GM18951 (cell line): Measurements from ENCODE around the gene LTK.

Experiments
- POLR2A ChIP-seq: IDR thresholded peaks from 4 replicates; pipeline ENCODE4 v1.6.1; 2011; ENCODE audit warnings: mild to moderate bottlenecking; ENCODE audit not compliant: insufficient read length, insufficient read depth; ENCODE audit errors: extremely low read depth
- in situ Hi-C: fragments of 300-500 bp; cut with MboI; formaldehyde crosslinking; loops from one replicate; pipeline ENCODE4 v1.12.0; 2022; ENCODE audit warnings: low sequenced_read_pairs, mixed read lengths, inconsistent platforms; ENCODE audit not compliant: unreplicated experiment

LTK gene

DNA sequence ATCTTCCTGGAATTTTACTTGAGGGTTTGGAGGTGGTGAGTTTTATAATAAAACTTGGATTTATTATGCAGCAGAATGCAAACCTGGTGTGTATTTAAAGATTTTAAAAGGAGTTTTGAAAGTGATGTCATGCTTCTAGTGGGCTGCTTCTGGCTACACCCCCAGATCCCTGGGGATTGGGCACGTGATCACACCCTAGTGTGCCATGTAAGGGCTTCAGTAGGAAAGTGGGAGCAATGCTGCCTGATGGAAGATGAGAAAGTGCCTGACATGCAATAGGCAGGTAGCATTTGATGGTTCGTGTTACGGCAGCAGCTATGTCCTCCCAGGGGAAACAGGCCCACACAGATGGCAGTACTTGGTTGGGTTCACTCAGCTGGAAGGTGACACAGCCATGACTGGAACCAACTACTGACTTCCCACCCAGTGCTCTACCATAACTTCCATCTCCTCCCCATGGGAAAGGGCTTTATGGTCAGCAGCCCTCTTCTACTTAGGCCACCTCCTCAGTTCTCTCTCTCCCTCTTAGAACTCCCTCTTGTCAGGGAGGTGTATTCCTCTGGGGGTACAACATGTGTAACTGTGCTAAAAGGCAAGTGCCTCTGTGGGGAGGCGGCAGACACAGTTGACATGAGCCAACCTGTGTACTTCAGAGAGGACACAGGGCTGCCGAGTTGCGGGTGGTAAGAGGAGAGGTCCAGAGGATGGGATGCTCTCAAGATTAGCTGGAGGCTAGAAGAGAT lies 14.3 kb downstream of the LTK start:
- in situ Hi-C loops, result no loop called here
- no peak for TF ChIP-seq POLR2A

DNA sequence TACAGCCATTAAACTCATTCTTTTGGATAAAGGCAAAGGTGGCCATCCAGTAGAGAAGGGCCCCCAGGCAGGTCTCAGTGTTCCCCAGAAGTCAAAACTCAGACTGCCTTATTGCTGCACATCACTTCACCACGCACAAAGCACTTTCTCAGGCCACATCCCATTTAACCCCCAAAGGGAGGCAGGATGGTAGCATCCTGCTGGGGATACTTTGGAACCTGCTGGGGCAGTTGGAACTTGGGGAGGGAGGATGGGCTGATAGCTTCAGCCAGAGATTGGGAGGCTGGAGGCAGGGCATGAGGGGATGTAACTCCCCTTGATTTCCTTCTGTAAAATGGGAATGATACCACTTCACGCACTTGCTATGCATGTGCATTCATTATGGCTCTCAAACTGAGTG lies 15.0 kb downstream of the LTK start:
- no peak for TF ChIP-seq POLR2A
- in situ Hi-C loops, result no loop called here

DNA sequence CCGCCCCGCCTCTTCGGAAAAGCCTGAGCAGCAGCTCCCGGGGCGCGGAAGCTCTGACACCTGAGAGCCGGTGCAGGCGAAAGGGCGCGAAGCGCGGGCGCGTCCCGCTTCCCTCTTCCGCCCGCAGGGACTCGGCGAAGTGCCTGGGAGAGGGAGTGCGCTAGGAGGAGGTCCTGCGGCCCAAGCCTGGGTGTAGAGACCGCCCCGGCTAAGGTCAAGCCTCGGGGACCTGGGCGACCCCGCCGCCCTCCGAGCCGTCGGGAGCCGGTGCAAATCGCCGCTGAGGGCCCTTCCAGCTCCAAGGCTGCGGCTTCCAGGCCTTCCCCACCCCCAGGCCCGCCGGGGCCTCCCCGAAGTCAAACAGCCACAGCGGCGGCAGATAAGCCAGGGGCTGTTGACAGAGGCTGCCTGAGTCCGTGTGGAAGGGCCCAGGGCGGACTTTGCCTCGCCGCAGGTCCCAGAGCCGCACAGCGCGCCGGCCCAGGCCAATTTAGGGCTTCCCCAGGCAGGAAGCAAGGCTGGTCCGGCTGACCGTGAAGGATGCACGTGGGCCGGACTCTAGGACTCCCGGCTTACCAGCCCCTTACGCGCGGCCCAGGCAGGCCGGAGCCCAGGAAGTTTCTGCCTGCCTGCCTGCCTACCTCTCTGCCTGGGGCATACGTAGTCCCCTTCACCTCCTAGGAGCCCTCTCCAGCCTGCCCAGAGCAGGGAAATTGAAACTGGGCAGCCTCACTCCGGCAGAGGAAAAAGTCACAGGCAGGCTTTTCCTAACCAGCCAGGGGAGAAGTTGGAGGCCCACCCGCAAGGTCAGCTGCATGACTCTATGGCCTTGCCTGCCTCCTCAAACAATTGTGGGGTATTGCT lies 17.7 kb downstream of the LTK start:
- TF ChIP-seq POLR2A, result no peak
- in situ Hi-C loops, result no loop called here

DNA sequence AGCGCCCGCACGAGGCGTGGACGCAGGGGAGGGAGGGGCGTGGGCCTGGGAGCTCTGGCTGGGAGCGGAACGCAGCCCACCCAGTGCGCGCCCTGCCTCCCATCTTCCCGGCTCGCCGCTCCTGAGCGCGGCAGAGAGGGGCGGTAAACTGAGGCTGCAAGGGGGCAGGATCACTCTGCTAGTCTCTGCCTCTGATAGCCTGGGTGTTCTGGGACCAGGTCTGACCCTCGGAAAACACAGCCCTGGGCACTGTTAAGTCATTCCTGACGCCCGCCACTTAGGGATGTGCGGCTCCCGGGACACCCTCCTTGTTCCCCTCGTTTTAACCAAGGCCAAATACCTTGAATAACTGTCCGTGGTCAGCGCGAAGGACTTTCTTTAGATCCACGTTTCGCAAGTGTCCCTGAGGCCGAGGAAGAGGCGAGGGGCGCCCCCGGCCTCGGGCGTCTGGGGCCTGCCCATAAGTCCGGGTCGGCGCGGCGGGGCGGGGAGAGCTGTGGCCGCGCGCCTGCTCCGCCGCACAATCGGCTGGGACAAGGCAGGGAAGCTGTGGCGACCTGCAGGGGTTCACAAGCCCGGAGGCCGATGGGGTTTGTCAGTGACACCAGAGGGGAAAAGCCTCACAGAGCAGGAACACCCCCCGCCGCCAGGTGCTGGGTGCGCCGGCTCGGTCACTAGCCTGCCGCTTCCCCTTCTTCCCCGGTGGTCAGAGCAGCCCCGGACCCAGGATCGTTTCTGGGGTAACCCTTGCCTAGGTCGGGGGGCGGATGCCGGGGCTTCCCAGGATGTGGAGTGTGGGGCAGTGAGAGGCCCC lies 18.5 kb downstream of the LTK start:
- no peak for TF ChIP-seq POLR2A
- in situ Hi-C loops, result no loop called here

DNA sequence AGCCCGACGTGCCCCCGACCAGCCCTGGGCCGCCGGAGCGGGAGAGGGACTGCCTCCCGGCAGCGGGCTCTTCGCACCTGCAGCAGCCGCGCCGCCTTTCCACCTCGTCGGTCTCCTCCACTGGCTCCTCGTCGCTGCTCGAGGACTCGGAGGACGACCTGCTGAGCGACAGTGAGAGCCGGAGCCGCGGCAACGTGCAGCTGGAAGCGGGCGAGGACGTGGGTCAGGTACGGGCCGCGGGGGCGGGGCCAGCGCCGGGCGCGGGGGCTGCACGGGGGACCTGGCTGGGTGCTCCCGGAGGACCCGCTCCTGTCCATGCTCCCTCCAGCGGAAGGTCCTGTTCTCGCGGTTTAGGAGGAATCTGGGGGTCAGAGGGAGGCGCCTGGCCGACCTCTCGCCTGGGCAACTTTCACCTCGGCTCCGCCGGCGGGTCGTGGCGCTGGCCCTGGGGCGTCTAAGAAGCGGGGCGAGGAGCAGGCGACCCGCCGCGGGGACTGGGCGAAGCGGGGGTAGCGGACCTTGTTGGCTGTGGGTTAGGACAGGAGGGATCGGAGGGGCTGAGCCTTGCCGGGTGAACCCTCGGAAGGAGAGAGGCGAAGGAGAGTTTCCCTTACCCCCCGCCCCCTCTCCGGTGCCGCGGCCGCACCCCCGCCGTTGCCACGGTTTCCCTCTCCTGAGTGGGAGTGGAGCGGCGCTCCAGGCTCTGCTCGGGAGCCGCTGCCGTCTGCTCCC lies 19.3 kb downstream of the LTK start:
- in situ Hi-C loops, result no loop called here
- no peak for TF ChIP-seq POLR2A

DNA sequence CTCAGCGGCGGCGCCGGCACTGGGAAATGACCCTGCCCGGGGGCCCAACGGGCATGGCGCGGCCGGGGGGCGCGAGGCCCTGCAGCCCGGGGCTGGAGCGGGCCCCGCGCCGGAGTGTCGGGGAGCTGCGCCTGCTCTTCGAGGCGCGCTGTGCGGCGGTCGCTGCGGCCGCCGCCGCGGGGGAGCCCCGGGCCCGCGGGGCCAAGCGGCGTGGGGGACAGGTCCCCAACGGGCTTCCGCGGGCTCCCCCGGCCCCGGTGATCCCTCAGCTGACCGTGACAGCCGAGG lies 19.8 kb downstream of the LTK start:
- no peak for TF ChIP-seq POLR2A
- in situ Hi-C loops, result no loop called here

DNA sequence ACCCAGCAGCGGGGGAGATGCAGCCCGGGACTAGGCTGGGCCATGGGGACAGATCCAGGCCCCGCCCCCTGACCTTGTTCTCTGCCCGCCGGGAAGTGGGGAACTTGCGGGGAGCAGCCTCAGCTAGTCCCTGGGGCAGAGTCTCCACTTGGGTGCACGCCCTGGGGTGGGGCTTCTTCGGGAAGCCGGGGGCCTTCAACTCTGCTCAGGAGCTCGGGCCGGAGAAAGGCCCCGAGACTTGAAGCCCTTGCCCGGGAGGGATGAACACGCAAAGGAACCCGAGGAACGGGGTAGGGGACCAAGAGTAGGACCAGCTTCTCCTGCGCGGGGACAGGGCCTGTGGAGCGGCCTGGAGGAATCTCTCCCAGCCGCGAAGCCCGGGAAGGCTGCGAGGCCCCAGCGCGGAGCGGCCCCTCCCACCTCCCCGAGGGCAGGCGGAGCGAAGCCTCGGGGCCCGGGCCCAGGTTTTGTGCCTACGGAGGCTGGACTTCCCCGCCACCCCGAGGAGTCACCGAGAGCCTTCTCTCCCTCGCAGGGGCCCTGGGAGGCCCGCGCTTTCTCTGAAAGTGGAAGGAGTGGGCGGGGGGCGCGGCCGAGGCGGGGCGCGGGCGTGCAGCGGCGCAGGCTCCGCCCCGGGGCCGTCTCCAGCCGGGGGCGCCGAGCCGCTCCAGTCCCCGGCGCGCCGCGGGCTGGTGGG lies 20.3 kb downstream of the LTK start, which contains the start of gene ITPKA:
ITPKA (plus strand) TSS at position 670 of the 697 bp plus-strand sequence. CDS start 54 bp downstream, outside the sequence.
- peak; percentile 73 for TF ChIP-seq POLR2A
- in situ Hi-C loops, result no loop called here

DNA sequence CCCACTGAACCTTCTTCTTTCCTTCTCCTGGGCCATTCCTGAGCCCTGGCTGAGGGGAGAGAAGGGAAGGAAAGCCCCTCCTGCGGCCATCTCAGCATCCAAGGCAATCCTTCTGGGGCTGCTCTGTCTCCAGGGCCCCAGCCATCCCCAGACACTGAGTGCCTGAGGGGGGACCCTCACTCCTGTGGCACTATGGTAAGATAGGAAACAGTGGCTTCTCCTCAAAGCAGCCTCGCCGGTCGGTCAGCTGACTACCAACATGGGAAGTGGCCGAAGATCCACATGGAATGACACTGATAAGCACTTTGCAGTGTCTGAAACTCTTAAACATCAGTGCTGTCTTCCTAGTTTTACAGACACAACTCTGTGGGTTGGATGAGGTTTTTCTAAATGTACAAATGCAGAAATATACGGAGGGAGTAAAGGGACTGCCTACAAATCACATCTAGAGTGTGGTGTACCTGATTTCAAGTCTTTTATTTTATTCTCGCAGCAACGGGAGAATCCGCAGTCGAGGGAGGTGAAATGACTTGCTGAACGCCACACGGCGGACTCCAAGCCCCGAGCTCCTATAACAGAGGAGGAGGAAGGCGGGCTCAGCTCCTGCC lies 20.9 kb downstream of the LTK start:
- in situ Hi-C loops, result no loop called here
- TF ChIP-seq POLR2A, result no peak

DNA sequence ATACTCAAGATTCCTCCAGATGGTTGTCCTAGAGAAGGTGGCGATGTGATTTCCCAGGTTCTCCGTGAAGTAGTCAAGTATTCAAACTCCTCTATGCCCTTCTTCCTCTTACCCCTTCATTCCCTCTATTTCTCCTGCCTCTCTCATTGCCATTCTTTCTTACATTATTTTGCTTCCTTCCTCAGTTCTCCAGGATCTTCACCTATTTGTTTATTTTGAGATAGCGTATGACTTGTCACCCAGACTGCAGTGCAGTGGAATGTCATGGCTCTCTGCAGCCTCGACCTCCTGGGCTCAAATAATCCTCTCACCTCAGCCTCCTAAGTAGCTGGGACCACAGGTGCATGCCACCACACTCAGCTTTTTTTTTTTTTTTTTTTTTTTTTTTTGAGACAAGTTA lies 21.7 kb downstream of the LTK start:
- in situ Hi-C loops, result no loop called here
- TF ChIP-seq POLR2A, result no peak

DNA sequence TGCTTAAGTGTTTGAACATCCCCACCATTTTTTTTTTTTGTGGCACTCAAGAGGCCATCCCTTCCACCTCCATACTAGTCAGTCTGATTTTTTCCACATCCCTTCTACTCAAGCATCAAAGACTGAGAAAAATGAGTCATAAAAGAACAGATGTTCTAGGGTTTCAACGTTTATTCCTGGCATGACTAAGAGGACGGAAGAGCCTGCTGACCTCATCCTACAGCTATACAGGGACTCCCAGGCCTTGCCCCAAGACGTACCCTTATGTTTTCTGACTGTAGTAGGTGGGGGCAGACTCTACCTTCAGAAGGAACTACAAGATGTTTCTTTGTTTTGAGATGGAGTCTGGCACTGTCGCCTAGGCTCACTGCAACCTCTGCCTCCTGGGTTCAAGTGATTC lies 23.3 kb downstream of the LTK start:
- TF ChIP-seq POLR2A, result no peak
- in situ Hi-C loops, result no loop called here

DNA sequence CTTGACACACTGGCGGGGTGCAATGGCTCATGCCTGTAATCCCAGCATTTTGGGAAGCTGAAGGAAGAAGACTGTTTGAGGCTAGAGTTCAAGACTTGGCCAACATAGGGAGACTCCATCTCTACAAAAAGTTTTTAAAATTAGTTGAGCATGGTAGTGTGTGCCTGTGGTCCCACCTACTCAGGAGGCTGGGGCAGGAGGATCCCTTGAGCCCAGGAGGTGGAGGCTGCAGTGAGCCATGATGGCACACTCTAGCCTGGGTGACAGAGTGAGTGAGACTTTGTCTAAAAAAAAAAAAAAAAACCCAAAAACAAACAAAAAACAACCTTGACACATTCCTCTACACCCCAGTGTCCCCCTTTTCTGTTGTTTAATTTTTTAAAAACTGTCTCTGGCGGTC lies 24.0 kb downstream of the LTK start:
- in situ Hi-C loops, result no loop called here
- no peak for TF ChIP-seq POLR2A

DNA sequence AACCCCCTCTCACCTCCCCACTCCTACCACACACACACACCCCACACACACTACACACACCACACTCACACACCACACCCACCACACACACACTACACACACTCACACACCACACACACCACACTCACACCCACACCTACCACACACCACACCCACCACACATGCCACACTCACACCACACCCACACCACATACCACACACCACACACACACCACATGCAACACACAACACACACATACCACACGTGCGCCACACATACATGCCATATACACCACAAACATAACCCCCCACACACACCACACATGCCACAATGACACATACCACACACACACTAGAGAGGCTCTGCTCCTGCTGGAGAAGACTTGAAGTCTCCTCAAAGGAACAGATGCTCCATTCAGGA lies 25.8 kb downstream of the LTK start:
- TF ChIP-seq POLR2A, result no peak

More for the DNA sequence above, 25.8 kb downstream of the LTK start:
- in situ Hi-C loops, result no loop called here
